ENCODE measurements around the gene FAM53B.

DNA sequence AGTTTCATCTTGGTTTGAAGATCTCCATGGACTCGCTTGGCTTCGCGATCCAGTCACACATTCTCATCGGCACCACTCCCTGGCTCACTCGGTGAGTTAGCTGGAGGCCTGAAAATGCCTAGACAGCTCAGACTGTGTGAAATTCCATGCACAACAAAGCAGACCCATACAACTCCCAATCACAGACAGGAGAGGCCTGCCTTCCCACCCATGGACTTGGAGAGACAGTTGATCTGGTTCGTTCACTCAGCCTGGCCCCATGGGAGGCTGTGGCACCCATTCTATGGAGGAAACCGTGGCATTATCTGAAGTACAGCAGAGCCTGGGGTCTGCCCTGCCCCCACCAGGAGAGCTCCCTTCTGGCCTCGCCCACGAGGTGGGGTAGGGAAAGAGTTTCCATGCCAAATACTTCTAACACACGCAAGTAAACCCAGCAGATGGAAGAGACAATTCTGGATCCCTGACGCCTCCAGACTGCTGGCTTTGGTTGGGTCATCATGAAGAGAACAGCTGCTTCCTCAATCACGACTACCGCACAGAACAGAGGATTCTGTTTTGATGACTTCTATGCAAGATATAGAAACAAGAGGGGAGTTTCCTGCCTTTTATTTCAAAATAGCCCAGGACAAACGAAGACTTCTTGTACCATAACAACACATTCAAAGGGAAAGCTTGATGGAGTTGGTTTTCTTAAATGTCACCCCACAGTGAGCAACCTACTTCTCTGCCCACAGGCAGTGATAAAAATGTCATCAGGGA, 15.9 kb downstream of the FAM53B start:
- no peak for TF ChIP-seq POLR2A (IDR thresholded peaks at IDR 0.05; ENCODE audit: low read depth, low read length)
- no peak for TF ChIP-seq POLR2AphosphoS5 (IDR thresholded peaks at IDR 0.05; ENCODE audit: low read depth, low read length)

Data from GM12892 (cell line).